CD4-positive, alpha-beta T cell treated with Interleukin-1 beta for 1 hour (primary cell): ENCODE results near the gene COP1.
"Not testable (repeated sequence)": the region's sequence is repeated elsewhere in the genome, so short reads cannot be mapped to it uniquely, and the experiment has no call there.

Source experiments
- DNase-seq, 2 donors: peaks; one replicate each; pipeline ENCODE4 v3.0.0-alpha.2; 2020 to 2022

The COP1 gene

GRCh38 chr1:176206961-176207902 is at the start of gene COP1:
Gene COP1 (minus strand): TSS chr1:176207286. CDS start chr1:176206978, 308 bp downstream.
- DNase-seq = peak; percentile 97 to 98

- DNase-seq = no peak
Observed at GRCh38 chr1:176252191-176252590, 45.1 kb upstream of the COP1 start.

- DNase-seq = no peak
Observed at GRCh38 chr1:176244851-176245250, 37.8 kb upstream of the COP1 start.

GRCh38 chr1:176243746-176244145 is 36.7 kb upstream of the COP1 start:
- no peak for DNase-seq

DNA sequence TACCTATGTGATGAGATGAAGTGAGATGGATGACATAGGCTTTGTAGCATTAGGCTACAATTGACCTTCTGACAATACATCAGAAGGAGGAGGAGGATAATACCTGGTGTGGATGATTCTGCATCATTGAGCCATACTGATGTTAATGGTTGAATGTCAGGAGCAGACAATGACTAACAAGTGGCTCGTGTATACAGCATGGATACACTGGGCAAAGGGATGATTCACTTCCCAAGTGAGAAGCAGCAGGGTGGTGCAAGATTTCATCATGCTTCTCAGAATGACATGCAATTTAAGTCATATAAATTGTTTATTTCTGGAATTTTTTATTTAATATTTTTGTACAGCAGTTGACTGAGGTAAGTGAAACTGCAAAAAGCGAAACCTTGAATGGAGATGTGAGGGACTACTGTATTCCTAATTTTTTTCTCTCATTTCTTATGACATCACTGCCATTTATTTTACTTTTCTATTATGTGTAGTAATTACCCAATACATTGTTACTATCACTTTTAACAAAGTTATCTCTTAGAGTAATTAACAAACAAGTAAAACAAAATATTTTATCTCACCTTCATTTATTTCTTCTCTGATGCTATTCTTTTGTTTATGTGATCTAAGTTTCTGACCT is 34.4 kb upstream of the COP1 start:
- no peak for DNase-seq

DNA sequence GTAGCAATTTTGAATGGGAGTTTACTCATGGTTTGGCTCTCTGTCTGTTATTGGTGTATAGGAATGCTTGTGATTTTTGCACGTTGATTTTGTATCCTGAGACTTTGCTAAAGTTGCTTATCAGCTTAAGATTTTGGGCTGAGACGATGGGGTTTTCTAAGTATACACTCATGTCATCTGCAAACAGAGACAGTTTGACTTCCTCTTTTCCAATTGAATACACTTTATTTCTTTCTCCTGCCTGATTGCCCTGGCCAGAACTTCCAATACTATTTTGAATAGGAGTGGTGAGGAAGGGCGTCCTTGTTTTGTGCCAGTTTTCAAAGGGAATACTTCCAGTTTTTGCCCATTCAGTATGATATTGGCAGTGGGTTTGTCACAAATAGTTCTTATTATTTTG is 26.6 kb upstream of the COP1 start:
- not testable (repeated sequence) for DNase-seq

GRCh38 chr1:176227579-176227978 is 20.5 kb upstream of the COP1 start:
- no peak for DNase-seq

DNA sequence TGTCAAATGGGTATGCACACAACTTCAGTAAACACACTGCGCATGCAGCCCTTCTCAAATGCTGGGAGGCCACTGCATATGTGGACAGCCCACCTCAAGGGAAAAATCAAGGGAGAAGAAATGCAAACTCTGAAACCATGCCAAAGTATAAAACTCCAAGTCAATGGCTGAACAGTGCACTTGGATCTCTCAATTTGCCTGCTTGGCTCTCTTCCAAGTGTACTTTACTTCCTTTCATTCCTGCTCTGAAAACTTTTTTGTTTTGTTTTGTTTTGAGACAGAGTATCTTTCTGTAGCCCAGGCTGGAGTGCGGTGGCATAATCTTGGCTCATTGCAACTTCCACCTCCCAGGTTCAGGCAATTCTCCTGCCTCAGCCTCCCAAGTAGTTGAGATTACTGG is 18.8 kb upstream of the COP1 start:
- no peak for DNase-seq

- DNase-seq = no peak
Observed at GRCh38 chr1:176225479-176225875, 18.4 kb upstream of the COP1 start.

DNA sequence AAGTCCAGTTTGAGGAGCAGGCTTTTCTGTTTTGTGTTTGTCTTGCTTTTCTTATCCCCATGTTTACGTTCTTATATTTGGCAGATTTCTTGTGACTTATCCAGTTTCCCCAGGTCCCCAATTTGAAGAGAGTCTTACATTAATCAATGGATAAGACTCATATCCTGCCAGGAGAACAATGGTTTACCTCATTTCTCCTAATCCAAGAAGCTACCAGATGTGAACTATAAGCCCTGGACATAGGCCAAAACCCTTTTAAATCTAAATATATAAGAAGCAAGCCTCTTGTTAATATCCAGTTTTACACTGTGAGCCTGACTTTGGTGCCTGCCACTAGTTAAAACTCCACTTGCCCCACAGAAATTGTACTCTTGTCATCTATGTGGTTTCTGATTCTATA is 15.1 kb upstream of the COP1 start:
- DNase-seq = no peak

GRCh38 chr1:176220100-176220689 is 13.1 kb upstream of the COP1 start:
- no peak for DNase-seq

DNA sequence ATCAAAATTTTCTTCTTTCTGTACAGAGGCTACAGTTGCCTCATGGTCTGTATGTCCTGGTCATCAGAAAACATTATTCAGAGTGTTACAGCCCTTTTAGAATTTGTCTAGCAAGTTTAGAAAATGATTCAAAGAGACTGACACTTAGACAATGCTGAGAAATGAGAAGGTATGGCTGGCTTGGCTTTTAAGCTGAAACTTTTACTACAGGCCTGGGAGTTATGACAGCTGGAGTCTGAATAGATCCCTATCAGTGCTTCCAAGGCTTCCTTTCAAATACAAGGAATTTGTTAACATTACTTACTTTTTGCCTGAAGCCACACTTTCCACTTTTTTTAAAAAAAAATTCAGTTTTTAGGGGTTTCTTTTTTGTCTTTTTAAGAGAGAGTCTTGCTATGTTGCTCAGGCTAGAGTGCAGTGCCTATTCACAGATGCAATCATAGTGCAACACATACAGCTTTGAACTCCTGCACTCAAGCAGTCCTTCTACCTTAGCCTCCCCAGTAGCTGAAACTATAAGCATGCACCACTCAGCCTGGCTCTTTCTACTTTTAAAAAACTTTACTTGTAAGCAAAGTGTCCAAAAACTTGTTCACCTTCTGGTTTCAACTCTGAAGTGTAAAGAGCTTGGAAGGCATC is 10.5 kb upstream of the COP1 start:
- no peak for DNase-seq

DNA sequence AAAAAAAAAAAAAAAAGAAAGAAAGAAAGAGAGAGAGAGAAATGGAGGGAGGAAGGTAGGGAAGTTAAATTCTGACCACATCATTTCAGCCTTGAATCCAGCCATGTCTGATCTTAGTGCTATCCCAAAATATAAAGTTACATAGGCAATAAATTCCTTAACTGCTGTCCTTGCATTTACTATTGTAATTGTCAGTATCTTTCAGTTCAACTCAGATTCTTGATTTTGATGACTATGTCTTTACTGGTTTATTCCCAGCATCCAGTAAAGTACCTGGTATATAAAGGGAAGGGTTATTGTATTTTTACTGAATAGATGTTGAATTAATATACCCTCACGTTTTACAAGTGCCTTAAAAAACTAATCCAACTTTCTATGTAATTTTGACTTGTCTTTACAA is 8.9 kb upstream of the COP1 start:
- DNase-seq = no peak

GRCh38 chr1:176211396-176212165 is 4.5 kb upstream of the COP1 start:
- no peak for DNase-seq

DNA sequence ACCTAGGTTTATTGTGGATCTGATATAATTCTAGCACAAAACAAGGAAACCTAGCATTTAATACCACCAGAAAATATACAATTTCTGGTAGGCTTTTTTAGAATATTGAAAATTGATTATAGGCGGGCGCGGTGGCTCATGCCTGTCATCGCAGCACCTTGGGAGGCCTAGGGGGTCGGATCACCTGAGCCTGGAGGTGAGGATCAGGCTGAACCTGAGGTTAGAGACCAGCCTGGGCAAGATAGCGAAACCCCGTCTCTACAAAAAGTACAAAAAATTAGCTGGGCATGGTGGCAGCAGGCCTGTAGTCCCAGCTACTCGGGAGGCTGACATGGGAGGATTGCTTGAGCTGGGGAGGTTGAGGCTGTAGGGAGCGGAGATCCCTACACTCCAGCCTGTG is 948 bp upstream of the COP1 start:
- DNase-seq = no peak

DNA sequence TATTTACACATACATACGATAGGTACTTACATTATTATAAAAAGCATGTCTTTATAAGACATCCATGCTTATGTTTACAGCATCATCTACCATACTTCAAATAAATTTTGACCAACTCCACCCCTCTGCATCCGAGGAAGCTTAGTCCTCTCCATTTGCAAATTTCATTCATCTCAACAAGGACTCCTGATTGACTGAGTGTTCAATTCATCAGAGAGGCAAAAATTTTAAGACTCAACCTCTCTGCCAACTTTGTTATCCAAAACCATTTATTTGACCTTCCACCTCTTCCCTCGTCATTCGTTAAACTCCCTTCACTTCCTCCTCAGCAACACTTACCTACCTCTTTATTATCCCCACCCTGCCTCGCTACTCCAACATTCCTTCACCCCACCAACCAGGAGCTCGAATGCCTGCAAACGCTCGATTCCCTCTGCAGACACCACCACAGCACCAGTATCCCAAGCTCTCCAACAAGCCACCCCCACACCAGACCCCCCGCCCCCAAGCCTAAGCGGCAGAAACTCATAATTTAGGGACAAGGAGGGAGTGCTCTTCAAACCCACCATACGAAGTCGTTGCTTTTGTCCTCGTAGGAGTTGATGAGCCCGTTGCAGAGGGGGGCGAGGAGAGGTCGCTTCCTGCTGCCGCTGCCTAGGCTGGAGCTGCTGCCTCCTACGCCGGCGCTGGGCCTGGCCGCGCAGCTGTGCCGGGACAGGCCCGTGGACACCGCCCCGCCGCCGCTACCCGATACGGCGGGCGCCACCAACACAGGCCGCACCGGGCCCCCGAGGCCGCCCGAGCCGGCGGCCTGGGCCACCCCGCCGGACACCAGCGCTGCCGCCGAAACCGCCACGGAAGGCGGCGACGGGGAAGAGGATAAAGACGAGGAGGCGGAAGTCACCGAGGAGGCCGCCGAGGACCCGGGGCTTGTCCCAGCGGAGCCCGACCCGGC is 803 bp downstream of the COP1 start:
- no peak for DNase-seq

GRCh38 chr1:176205332-176205914 is 1.7 kb downstream of the COP1 start:
- no peak for DNase-seq

DNA sequence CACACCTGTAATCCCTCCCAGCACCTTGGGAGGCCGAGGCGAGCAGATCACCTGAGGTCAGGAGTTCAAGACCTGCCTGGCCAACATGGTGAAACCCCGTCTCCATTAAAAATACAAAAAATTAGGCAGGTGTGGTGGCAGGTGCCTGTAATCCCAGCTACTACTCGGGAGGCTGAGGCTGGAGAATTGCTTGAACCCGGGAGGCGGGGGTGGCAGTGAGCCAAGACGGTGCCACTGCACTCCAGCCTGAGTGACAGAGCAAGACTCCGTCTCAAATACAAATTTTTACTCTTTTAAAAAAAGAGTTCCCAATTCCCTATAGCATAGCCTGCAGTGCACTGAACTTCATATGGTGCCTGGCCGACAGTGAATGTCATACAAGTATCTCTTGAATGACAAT is 2.4 kb downstream of the COP1 start:
- DNase-seq = not testable (repeated sequence)

DNA sequence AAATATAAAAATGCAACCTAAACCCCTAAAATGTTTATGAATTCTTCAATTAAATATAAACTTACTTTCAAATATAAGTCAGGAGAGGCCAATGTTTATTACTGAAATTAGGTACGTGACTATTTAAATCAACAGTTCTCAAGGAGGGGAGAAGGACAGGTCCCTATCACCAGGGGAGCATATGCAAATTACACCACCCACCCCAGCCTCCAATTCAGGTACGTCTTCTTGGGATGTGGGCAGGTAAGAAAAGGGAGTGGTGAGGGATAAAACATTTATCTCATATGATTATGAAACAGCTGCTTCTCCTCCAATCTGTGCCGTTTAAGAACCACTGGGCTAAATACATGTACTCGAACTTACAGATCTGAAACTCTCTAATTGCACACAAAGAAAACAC is 3.4 kb downstream of the COP1 start:
- DNase-seq = no peak

DNA sequence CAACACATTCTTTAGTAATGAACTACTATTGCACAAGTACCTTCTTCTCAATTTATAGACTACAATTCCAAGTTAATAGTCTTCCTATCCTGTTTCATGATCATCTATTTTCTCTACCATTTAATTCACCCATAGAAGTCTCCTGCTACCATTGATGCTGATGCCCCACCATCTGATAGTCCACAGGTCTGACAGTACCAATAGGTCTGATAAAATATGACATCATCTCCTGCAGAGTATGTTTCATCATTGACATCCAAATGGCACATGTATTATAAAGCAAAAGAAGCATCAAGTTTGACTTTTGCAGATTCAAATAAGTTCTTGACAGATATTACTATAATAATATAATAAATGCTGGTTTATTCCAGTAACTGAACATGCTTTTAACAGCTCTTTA is 5.5 kb downstream of the COP1 start:
- DNase-seq = no peak

GRCh38 chr1:176199707-176200106 is 7.4 kb downstream of the COP1 start:
- DNase-seq = no peak
